Measurements from ENCODE around the gene ATP1B2. TPM values are rescaled to one million over a fixed set of nuclear protein-coding genes. Genes with fewer than 3 reads are reported as not detected.

The ATP1B2 gene
- total and polyA plus RNA-seq, 9 of the 15 experiments (the other 6 are each of a cell fraction or from before 2014, with no cell fraction given), result 0.23 to 6.0 (median 0.99) TPM

- TF ChIP-seq CUX1 (CRISPR knock-in tag; IDR thresholded peaks at IDR 0.05) (no peak), BDP1 (IDR thresholded peaks at IDR 0.05; ENCODE audit: insufficient read depth, insufficient read length) (no peak), ZNF79 (CRISPR knock-in tag; IDR thresholded peaks at IDR 0.05; ENCODE audit: low read depth) (no peak), SP2 (IDR thresholded peaks at IDR 0.05; ENCODE audit: extremely low read depth, low read depth, low read length, poor library complexity, severe bottlenecking) (no peak), ZNF23 (CRISPR knock-in tag; IDR thresholded peaks at IDR 0.05) (no peak), ARID3B (CRISPR knock-in tag; IDR thresholded peaks at IDR 0.05; ENCODE audit: borderline replicate concordance) (no peak), ZC3H8 (IDR thresholded peaks at IDR 0.05) (no peak), E2F5 (CRISPR knock-in tag; IDR thresholded peaks at IDR 0.05) (0 out of 2 replicates have a peak, but pooled peaks have one; percentile 74), ZBTB33 (CRISPR knock-in tag; IDR thresholded peaks at IDR 0.05) (no peak), ZFP30 (CRISPR knock-in tag; IDR thresholded peaks at IDR 0.05; ENCODE audit: borderline replicate concordance) (no peak), FOXK2 (conservative IDR thresholded peaks at IDR 0.05 in 1 of 2, IDR thresholded peaks at IDR 0.05 in 1 of 2; ENCODE audit: low read depth in 2 of 2) (no peak), MAFK (IDR thresholded peaks at IDR 0.05; ENCODE audit: low read length) (no peak), FOXA1 (IDR thresholded peaks at IDR 0.05; ENCODE audit: borderline replicate concordance) (no peak), ZBTB26 (CRISPR knock-in tag; IDR thresholded peaks at IDR 0.05) (no peak)
Observed at GRCh38 chr17:7685533-7686221, 35.0 kb downstream of the ATP1B2 start (continued).
